HG03175 (cell line): ENCODE measurements around the gene RANGRF.
A peak's percentile ranks its signal among the peaks of the same experiment; 100 is the strongest.
"Not testable (repeated sequence)": the region's sequence is repeated elsewhere in the genome, so short reads cannot be mapped to it uniquely, and the experiment has no call there.

Source experiments
- ATAC-seq: cut with Tn5 transposase; IDR thresholded peaks from one replicate; pipeline ENCODE4 v1.9.1; 2021; ENCODE audit warnings: mild to moderate bottlenecking, moderate library complexity; ENCODE audit not compliant: unreplicated experiment

RANGRF gene, protein sequence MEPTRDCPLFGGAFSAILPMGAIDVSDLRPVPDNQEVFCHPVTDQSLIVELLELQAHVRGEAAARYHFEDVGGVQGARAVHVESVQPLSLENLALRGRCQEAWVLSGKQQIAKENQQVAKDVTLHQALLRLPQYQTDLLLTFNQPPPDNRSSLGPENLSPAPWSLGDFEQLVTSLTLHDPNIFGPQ

GRCh38 chr17:8288336-8289102, at the start of gene RANGRF:
Gene RANGRF (plus strand): TSS chr17:8288670. CDS start chr17:8288789, 119 bp downstream.
- peak; percentile 83 for ATAC-seq

DNA sequence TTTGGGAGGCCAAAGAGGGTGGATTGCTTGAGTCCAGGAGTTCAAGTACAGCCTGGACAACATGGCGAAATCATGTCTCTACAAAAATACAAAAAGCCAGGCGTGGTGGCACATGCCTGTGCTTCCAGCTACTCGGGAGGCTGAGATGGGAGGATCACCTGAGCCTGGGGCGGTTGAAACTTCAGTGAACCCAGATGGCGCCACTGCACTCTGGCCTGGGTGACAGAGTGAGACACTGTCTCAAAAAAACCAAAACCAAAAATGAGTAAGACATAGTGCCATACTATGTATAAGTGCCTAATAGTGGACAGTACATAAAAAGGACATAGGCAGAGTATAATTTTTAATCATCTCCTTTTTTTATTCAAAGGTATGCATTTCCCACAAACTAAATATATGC, 44.6 kb upstream of the RANGRF start:
- no peak for ATAC-seq

GRCh38 chr17:8244768-8245167, 43.7 kb upstream of the RANGRF start:
- no peak for ATAC-seq

DNA sequence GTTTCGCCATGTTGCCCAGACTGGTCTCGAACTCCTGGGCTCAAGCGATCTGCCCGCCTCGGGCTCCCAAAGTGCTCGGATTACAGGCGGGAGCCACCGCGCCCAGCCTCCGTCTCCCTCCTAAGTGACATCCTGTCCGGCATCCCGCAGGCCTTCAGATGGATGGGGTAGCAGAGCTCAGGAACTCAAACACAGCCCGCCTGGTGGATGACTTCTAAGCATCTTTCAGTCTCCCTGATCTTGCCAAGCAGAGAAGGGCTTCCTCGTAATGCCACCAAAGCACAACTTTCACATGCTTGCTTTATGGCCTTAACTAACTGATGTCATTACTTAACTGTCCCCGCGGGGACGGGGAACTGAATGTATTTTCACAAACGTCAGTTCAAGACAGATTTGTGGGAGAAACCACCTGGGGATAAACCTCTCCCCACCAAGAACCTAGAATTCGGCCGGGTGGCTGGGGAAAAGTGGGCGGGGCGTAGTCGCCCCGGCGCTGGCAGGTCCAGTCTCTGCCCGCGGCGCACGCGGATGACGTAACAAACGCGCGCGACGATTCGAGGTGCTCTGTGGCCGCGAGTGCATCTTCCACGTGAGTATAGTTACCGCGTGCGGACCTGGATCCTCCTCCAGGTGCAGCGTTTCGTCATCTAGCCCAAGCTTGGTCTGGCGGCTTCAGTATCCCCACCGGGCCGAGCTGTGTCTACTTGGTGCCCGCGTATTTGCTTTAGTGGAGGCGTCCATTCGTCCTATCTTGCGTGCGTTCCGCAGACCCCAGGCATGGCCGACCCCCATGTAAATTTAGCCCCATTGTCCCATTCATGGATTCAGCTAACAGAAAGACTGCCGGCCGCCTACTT, 39.5 kb upstream of the RANGRF start, which contains the start of gene PFAS:
Gene PFAS (plus strand): TSS at position 539 of the 857 bp plus-strand sequence. CDS start 4,649 bp downstream, outside the sequence.
- ATAC-seq: peak; percentile 55

- ATAC-seq: no peak
Observed at GRCh38 chr17:8249621-8250500, 38.6 kb upstream of the RANGRF start.

DNA sequence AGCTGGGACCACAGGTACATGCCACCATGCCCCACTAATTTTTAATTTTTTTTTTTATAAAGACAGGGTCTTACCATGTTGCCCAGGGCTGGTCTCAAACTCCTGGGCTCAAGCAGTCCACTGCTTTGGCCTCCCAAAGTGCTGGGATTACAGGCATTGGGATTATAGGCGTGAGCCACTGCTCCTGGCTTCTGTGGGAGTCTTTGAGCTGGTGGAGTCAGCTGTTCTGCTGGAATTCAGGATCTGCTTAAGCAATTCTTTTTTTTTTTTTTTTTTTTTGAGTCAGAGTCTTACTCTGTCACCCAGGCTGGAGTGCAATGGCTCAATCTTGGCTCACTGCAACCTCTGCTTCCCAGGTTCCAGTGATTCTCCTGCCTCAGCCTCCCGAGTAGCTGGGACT, 37.1 kb upstream of the RANGRF start:
- not testable (repeated sequence) for ATAC-seq

DNA sequence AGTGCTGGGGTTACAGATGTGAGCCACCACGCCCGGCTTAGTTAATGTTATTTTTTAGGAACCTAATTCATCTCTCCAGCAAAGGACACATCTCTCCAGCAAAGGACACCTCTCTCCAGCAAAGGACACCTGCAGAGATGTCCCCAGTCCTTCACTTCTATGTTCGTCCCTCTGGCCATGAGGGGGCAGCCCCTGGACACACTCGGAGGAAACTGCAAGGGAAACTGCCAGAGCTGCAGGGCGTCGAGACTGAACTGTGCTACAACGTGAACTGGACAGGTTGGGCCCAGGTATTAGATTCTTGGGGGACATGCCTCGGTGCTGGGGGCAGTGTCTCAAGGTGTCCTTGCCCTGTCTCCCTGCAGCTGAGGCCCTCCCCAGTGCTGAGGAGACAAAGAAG, 34.7 kb upstream of the RANGRF start:
- ATAC-seq: no peak

- no peak for ATAC-seq
Observed at GRCh38 chr17:8254881-8255280, 33.6 kb upstream of the RANGRF start.

- ATAC-seq: no peak
Observed at GRCh38 chr17:8255499-8255898, 33.0 kb upstream of the RANGRF start.

DNA sequence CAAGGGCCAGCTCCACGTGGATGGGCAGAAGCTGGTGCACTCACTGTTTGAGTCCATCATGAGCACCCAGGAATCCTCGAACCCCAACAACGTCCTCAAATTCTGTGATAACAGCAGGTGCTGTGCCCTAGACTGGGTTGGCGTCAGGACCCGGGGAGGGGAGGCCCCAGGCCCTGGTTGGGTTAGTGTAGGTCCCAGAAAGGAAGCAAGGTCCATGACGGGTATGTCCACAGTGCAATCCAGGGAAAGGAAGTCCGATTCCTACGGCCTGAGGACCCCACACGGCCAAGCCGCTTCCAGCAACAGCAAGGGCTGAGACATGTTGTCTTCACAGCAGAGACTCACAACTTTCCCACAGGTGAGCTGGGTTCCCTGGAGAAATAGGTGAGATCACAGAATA, 32.2 kb upstream of the RANGRF start:
- no peak for ATAC-seq

DNA sequence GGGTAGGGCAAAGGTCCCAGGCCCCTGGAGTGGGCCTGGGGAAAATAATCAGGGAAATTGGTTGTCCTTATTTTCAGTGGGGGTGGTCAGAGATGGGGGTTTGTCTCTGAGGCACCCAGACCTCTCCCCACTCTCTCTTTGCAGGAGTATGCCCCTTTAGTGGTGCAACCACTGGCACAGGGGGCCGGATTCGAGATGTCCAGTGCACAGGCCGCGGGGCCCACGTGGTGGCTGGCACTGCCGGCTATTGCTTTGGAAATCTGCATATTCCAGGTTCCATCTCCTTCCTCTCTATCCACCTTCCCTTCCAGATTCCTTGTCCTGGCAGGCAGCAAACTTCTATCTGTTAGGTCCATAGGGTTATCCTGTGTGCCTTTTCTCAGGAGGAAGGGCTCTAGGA, 31.8 kb upstream of the RANGRF start:
- ATAC-seq: no peak

- no peak for ATAC-seq
Observed at GRCh38 chr17:8257801-8258200, 30.7 kb upstream of the RANGRF start.

GRCh38 chr17:8264320-8264719, 24.1 kb upstream of the RANGRF start:
- no peak for ATAC-seq

- no peak for ATAC-seq
Observed at GRCh38 chr17:8264836-8265542, 23.5 kb upstream of the RANGRF start.

DNA sequence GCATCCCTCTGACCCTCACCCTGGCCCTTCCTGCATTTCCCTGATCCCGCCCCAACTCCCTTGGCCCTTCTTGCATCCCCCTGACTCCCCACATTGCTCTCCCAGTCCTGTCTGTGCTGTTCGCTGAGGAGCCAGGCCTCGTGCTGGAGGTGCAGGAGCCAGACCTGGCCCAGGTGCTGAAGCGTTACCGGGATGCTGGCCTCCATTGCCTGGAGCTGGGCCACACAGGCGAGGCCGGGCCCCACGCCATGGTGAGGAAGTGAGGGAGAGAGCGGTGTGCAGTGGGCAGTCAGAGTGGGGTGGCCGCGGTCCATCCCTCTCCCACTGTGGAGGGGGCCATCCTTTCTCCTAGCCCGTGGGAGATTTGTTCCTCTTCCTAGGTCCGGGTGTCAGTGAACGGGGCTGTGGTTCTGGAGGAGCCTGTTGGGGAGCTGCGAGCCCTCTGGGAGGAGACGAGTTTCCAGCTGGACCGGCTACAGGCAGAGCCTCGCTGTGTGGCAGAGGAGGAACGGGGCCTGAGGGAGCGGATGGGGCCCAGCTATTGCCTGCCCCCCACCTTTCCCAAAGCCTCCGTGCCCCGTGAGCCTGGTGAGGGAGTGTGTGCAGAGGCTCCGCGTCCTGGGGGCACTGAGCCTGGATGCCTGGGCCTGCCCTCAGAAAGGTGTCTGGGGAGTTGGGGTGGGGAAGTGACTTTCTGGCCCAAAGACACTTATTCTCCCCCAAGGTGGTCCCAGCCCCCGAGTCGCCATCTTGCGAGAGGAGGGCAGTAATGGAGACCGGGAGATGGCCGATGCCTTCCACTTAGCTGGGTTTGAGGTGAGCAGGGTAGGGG, 21.6 kb upstream of the RANGRF start:
- no peak for ATAC-seq

DNA sequence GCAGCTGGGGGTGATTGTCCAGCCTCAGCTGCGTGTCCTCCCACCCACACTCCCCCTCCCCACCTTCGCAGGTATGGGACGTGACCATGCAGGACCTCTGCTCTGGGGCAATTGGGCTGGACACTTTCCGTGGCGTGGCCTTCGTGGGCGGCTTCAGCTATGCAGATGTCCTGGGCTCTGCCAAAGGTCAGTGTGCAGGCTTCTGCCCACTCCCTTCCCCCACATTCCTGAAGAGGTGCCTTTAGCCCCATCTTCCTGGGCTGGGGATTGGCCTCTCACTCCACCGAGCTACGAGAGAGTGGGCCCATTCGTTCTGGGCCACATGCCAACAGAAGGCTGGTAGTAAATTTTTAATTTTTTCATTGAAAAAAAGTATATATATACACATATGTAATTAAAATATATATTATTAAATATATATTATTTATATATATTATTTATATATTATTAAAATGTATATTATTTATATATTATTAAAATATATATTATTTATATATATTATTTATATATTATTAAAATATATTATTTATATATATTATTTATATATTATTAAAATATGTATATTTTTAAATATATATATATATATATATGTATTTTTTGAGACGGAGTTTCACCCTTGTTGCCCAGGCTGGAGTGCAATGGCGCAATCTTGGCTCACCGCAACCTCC, 20.9 kb upstream of the RANGRF start:
- ATAC-seq: no peak

- no peak for ATAC-seq
Observed at GRCh38 chr17:8268550-8269298, 19.7 kb upstream of the RANGRF start.

GRCh38 chr17:8272421-8272820, 16.0 kb upstream of the RANGRF start:
- ATAC-seq: no peak
